ENCODE results near the gene OR52E8.

OR52E8 gene

DNA sequence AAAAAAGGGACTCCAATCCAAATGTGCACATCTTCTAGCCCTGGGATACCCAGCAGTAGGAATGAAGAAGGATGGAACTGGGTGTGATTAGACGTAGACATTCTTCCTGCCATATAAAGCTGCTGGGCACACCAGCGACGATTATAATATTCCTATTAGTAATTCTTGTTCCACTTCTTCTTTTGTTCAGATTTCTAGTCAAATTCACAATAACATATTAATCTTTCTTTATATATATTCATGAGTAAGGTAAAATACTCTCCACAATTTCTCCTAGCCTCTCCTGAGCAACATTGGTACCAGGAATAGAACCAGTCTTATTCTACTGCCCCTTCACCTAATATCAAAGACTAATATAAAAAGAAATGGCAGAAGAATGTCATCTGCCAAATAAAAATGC lies at the start of gene OR52E8:
OR52E8 (minus strand) TSS at position 101 of the 400 bp plus-strand sequence; CDS start at position 101, 0 bp downstream.
- DNase-seq = no peak

DNA sequence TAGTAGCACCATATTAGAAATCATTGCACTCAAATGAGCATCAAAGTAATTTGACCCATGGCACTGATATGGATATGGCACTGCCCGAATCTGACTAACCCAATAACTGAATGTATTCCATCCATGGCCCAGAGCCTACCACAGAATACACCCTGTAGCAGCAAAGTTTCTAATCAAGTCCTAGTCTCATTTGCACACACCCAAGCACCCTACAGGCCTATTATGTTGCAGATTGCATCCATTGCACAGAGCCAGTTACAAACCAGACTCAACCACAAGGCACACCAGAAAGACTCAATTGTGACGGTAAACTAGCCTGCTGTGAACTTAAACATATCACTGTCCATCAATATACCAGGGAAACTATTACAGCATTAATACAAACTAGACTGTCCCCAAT lies 42.0 kb upstream of the OR52E8 start:
- no peak for DNase-seq

DNA sequence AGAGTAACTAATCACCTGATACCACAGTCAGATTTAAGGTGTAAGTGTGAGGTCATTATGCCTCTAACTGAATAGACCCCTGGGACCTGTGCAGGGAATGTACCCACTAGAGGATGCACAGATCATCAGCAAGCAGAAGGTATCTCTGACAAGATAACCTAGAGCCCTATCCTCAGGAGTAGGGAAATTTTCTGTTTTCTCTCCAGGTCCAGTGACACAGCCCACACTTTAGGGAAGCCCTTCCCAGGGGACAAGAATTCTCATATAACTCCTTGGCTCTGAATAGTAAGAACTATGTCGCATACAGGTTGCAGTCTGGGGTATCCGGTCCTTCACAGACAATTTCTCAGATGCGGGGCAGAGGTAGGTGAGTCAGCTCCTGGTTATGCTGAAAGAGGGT lies 35.4 kb upstream of the OR52E8 start, which contains the start of gene OR52E5:
OR52E5 (plus strand) TSS at position 301 of the 400 bp plus-strand sequence. CDS start 7,569 bp downstream, outside the sequence.
- no peak for DNase-seq

DNA sequence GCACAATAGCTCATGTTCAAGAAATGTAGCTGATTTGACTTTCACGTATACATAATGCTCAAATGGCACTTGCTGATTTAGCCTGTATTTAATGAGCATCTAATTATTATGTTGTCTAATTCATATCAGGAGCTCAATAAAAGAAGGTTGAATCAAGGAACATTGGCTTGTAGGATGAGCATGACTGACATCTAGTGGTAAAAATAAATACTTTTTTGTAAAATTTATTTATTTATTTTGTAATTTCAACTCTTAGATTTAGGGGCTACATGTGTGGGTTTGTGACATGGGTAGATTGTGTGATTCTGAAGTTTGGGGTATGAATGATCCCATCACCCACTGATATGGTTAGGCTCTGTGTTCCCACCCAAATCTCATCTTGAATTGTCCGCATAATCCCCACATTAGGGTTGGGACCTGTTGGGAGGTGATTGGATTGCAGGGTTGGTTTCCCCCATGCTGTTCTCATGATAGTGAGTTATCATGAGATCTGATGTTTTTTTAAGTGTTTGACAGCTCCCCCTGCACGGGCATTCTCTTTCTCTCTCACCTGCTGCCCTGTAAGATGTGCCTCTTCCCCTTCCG lies 33.8 kb upstream of the OR52E8 start:
- DNase-seq = no peak

DNA sequence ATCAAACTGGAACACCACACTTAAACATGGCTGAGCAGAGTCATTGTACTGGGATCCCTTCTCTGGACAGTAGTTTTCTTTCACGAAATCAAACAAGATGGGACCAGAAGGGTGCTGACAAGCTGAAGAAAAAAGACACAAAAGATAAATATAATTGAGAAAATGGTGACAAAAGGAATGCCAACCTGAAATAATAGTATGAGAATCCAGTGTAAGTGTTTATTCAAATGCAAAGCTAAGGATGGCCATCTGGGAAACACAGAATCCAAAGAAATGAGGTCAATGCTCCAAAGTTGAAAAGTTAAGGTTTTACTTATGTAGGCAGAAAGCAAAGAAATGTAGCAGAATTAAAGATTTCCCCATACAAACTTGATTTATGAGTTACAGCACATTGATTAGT lies 30.2 kb upstream of the OR52E8 start:
- DNase-seq = no peak

DNA sequence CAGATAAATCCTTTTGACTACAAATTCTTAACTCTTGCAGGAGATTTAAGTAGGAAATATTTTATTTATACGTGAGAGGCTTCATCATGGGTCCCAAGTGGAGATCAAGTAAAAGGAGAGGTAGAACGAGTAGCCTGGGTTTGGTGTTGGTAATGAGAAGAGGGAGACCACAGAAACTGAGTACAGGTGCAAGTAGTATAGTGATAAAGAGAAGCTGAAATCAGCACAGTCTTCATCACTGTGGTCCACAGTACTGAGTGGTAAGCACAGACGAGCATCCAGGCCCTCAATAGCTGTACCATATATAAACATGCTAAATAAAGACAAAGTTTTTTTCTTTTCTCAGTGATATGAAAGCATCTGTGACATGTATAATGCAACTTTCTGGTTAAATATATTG lies 29.7 kb upstream of the OR52E8 start:
- no peak for DNase-seq

DNA sequence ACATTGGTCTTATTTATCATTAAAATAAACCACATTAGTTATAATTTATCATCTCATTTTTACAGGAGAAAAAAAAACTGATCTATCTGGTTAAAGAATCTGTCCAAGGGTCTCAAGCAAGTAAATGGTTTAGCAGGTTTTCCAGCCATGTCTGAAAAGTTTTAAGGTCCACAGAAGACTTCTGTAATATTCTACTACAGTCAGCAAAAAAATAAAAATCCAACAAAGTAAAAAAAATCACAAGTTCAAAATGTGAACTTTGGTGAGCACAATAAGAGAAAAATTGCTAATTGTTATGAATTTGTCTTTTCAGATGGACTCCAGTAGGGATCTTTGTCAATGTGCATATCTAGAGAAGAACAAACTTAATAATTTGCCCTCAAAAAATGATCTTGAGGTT lies 24.3 kb upstream of the OR52E8 start:
- no peak for DNase-seq

DNA sequence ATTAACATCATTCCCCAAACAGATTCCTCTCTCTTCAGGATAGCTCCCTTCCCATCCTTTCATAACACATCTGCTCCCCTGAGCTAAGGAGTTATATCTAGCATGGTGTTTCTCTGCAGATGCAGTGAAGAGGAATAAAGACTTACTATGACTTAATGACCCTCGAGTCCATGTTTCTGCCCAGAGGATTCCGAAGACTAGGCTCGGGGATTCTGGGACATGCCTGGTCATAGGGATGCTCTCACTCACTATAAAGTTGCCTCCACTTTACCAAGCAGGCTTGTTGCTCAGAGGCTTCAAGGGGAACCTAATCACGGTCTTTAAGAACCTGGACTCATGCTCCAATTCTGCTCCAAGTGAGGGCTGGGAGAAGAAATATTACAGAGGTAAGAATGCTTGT lies 22.8 kb upstream of the OR52E8 start, which contains the start of gene OR52E4:
OR52E4 (plus strand) TSS at position 301 of the 400 bp plus-strand sequence. CDS start 3,664 bp downstream, outside the sequence.
- DNase-seq = no peak

DNA sequence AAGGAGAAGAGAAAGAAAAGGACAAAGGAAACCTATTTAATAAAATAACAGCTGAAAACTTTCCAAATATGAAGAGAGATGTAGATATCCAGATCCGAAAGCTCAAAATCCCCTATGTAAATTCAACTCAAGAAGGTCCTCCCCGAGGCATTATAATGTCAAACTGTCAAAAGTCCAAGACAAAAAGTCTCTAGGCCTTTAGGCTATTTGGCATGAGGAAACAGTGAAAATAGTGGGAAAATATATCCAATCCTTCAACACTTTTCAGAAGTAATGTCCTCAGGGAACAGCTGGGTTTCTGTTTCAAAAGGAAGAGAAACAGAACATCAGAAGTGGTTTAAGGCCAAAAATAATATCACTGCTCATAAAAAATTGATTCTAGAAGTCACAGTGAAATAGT lies 21.1 kb upstream of the OR52E8 start:
- DNase-seq = no peak

DNA sequence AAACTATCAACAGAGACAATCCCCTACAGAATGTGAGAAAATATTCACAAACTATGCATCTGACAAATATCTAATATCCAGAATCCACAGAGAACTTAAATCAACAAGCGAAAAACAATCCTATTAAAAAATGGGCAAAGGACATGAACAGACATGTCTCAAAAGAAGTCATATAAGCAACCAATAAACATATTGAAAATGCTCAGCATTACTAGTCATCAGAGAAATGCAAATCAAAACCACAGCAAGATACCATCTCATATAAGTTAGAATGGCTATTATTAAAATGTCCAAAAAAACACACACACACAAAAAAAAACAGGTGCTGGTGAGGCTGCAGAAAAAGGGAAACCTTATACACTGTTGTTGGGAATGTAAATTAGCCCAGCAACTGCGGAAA lies 8.3 kb upstream of the OR52E8 start:
- DNase-seq = no peak

DNA sequence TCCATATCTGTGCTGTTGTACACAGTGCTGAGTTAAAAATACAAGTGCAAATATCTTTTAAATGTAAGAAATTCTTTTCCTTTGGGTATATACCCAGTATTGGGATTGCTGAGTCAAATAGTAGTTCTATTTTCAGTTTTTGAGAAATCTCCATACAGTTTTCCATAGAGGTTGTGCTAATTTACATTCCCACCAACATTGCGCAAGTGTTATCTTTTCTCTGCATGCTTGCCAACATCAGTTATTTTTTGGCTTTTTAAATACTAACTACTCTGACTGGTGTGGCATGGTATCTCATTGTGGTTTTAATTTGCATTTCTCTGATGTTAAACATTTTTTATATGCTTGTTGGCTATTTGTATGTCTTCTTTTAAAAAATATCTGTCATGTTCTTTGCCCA lies 6.5 kb downstream of the OR52E8 start:
- no peak for DNase-seq

DNA sequence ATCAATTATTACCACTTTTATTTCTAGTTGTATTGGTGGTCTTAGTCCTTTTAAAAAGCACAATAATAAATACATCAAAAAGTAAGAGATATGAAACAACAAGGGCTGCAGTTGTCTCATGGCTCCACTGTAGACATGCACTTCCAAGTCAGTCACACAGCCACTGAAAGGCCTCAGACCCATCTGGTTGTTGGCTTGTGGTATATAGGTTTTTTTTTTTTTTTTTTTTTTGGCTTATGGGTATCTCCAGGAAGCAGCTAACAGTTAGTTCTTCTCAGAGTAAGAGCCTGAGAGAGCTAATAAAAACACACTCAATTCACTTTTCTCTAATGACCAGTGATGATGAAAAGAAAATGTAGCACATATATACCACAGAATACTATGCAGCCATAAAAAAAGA lies 9.8 kb downstream of the OR52E8 start:
- no peak for DNase-seq

DNA sequence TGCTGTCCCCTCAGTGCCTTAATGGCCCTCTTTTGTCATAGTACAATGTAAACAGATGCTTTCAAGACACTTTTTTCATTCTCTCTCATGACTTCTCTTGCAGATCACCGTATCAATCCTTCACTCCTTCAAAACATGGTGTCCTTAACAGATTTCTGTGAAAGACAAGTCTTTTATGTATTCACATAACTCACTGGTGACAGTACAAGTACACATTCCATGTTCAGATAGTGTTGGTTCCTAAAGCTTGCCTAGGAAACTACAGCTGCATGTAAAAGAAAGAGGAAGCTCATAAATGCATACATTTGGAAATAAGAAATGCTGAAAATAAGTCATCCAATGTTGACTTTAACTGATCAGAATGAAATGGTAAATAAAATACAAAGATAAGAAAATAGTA lies 10.8 kb downstream of the OR52E8 start:
- no peak for DNase-seq

DNA sequence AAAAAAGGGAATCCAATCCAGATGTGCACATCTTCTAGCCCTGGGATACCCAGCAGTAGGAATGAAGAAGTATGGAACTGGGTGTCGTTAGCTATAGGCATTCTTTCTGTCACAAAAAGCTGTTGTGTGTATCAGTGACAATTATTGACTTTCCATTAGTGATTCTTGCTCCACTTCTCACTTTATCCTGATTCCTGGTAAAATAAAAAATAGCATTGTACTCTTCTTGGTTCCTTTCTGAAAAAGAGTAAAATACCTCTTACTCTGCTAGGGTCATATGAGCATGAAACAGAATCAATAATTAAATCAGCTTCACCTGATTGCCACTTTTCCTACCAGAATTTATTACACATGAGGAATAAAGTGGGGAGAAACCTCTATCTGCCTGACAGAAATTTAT lies 15.7 kb downstream of the OR52E8 start, which contains the start of gene OR52E6:
OR52E6 (minus strand) TSS at position 101 of the 400 bp plus-strand sequence; CDS start at position 101, 0 bp downstream.
- DNase-seq = no peak

DNA sequence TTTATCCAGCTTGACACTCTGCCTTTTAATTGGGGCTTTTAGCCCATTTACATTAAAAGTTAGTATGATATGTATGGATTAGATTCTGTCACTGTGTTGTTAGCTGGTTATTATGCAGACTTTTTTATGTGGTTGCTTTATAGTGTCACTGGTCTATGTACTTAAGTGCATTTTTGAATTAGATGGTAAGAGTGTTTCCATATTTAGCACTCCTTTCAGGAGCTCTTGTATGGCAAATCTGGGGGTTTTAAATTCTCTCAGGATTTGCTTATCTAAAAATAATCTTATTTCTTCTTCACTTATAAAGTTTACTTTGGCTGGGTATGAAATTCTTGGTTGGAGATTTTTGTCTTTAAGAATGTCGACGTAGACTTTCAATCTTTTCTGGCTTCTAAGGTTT lies 19.8 kb downstream of the OR52E8 start:
- DNase-seq = no peak

DNA sequence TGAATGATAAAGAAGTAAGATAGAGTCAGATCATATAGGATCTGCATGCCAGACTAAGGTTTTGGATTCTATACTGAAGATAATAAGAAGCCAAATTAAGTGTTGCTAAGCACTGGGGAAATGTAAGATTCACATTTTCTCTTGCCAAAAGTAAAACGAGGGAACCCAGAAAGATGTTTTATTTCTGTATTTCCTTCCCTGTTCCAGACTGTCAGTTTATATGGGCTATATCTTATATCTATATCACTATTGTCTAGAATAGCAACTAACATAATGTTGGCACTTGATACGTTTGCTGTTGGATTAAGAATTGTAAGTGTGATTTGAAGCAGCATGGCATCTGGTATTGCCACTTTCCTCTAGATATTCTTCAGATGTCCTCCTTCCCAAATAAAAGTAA lies 24.0 kb downstream of the OR52E8 start:
- no peak for DNase-seq

DNA sequence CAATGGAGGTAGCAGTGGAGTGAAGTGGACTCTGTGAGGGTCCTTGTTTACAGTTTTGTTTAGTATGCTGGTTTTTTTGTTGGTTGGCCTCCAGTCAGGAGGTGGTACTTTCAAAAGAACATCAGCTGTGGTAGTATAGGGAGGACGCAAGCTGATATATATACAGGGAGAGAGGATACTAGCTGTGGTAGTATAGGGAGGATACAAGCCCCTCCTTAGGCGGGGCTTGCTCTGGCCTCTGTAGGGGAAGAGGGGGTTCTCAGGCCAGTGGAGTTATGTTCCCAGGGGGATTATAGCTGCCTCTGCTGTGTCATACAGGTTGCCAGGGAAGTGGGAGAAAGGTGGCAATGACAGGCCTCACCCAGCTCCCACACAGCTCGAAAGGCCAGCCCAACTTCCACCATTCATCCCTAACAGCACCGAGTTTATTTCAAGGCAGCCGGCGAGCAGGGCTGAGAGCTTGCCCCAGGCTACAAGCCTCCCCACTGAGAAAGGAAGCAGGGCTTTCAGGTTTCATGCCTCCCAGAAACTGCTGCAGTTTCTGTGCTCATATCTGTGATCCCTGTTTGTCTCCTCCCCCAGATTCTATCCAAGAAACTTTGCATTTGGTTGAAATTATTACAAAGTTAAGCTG lies 26.2 kb downstream of the OR52E8 start:
- no peak for DNase-seq

DNA sequence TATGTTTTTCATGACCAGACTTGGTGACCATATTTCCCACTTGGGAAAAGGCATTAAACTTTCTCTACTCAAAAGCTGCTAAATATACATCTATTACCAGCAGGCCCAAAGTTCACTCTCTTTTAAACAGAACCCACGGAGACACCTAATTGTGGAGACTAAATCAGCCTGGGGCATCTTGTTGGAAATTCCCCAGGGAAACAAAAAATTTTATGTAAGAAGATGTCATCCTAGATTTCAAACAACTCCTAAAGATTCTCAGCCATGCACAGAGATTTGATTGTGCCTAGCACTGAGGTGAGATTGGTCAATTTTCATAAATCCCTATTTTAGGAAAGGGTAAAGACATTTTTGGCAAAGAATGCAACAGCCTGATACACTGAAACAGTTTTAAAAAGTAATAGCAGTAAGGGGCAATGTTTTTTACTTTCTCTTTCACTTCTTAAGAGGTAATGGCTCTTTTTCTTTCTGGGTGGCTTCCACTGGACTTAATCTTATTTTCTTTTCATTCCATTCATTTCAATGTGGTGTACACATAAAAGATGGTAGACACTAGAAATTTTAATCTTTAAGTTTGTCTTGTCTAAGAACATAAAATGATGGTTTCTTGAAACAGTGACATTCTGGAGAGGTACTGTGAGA lies 39.1 kb downstream of the OR52E8 start:
- no peak for DNase-seq

DNA sequence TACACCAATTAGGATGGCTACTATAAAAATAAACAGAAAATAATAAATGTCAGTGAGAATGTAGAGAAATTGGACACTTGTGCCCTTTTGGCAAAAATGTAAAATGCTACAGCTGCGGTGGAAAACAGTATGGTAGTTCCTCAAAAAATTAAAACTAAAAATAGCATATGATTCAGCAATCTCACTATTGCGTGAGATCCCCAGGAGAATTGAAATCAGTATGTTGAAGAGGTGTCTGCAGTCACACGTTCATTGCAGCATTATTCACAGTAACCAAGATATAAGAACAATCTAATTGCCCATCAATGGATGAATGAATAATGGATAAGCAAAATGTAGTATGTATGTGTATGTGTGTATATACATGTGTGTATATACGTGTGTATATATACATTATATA lies 42.0 kb downstream of the OR52E8 start:
- no peak for DNase-seq

DNA sequence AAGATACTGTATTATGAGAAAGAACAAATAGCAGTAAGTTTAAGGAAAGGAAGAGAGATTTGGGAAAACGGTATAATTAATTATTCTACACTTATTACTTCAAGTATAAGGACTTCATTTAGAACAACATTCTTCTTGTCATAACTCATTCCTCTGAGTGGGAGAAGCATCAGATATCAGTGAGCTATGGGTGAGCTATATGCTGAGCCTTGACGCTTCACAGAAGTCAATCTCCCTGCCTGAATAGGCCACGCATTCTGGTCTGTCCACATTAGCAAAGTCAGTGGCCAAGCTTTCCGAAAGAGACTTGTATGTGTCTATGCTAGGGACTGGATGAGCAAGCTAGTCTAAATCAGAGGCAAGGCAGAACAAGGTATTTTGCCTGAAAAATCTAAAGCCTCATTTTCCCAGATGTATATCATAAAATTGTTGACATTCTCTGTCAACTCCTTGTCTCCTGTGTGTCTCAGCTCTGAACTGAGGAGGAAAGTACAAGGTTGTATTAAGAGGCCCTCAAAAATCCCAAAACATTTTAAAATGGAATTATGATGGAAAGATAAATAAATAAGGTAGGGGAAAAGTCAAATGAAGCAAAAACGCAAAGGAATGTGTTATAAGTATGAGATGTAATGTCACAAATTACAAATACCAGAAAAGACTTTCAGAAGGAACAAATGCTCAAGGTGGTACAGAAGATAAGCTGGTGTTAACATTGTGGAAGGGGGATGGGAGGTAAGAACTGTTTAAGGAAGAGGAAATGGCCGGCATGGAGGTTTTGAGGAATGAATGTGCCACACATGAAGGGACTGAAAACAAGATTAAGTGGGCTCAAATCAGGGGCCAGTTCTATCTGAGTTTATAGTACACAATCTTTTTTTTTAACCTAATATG lies 47.3 kb downstream of the OR52E8 start:
- DNase-seq = no peak

DNA sequence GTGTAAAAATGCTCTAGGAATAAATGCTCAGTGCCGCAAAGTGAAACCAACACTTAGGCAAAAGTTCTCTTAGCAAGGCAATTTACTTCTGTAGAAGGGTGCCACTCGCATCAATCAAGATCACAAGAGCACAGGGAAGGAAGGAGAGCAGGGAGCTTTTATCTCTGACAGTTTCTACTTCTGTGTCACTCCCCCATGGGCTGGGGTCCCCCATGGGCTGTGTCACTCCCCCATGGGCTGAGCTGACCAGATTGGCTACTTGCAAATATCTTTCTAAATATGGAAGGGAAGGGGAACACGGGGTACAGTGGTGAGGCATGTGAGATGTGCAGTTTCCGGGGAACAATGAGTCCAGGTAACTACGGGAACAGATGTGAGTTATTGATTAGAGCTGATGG lies 48.4 kb downstream of the OR52E8 start:
- DNase-seq = no peak

DNA sequence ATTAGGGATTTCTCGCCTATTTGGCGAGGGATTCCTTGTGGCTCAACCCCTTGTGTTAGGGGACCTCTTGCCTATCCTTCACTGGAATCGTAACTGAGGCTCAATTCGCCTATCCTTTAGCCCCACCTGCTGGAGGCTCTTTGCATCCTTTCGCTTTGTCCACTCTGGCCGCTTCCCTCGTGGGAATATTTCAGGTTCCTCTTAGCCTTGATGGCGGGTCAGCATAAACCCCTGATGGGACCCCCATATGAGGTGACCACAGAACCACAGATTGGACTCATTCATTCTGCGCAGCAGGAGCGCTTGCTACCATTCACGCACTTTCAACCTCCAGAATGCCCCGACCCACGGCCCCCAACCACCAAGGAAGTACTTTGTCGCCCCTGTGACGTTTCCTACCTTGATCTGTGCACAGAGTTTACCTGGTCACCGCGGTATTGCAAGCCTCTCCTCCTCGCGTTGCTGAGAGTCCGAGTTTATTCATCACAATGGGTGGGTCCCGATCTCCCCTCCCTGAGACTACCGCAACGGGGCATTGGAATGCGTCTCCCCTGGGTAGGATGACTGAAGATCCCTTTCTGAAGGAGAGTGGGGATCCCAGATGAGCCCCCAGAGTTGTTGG lies 48.9 kb downstream of the OR52E8 start, which contains the start of gene OR52N2:
OR52N2 (plus strand) TSS at position 425 of the 622 bp plus-strand sequence. CDS start 11,412 bp downstream, outside the sequence.
- DNase-seq = peak in 12 of 14 donors; percentile 6 to 54 (median 41)

Measured in C1 segment of cervical spinal cord (tissue), 14 donors.